WTC11 (cell line): ENCODE data around the gene UTS2B. TPM values are rescaled to one million over a fixed set of nuclear protein-coding genes. Genes with fewer than 3 reads are reported as not detected.

ENCODE experiments used
- ATAC-seq: fragments of 200-7000 bp; cut with Tn5 transposase; 2 replicates; pipeline ENCODE4 v1.10.0; 2021; ENCODE audit warnings: mild to moderate bottlenecking, moderate library complexity
- CTCF ChIA-PET: fragments of 300-600 bp; sonication (Branson Sonifier 250); formaldehyde crosslinking; loops from one replicate; lab custom pipeline; 2021; ENCODE audit warnings: antibody characterized with exemption; lab: Charles Lee
- POLR2A ChIA-PET: fragments of 350-600 bp; sonication (Branson Sonifier 250); formaldehyde crosslinking; loops from one replicate; lab custom pipeline; 2021; ENCODE audit warnings: antibody characterized with exemption; lab: Charles Lee
- DNase-seq: peaks from one replicate; pipeline ENCODE4 v3.0.0; 2021; ENCODE audit warnings: low spot score
- H3K27ac Mint-ChIP-seq: 2 replicates; pipeline ENCODE4 v1.8.0; 2021; ENCODE audit warnings: mixed read lengths
- H3K27me3 Mint-ChIP-seq: 2 replicates; pipeline ENCODE4 v1.8.0; 2021; ENCODE audit warnings: low read depth, mild to moderate bottlenecking, moderate library complexity, mixed read lengths
- H3K36me3 Mint-ChIP-seq: 2 replicates; pipeline ENCODE4 v1.8.0; 2021; ENCODE audit warnings: mixed read lengths
- H3K4me1 Mint-ChIP-seq: 2 replicates; pipeline ENCODE4 v1.8.0; 2022; ENCODE audit warnings: mixed read lengths
- H3K4me3 Mint-ChIP-seq: 2 replicates; pipeline ENCODE4 v1.8.0; 2021; ENCODE audit warnings: mild to moderate bottlenecking, moderate library complexity, mixed read lengths
- H3K9me3 Mint-ChIP-seq: 2 replicates; pipeline ENCODE4 v1.8.0; 2021; ENCODE audit warnings: mixed read lengths
- ATF3 ChIP-seq: sonication (generic); formaldehyde crosslinking; conservative IDR thresholded peaks from 2 replicates; pipeline ENCODE4 v1.8.1; 2022; ENCODE audit warnings: mild to moderate bottlenecking, missing genetic modification reagents
- CREB1 ChIP-seq: sonication (generic); formaldehyde crosslinking; IDR thresholded peaks from 2 replicates; pipeline ENCODE4 v1.8.0; 2023; ENCODE audit warnings: mild to moderate bottlenecking, missing genetic modification reagents
- ELF4 ChIP-seq: sonication (generic); formaldehyde crosslinking; IDR thresholded peaks from 2 replicates; pipeline ENCODE4 v1.8.1; 2022; ENCODE audit warnings: low read depth, mild to moderate bottlenecking, moderate library complexity, missing genetic modification reagents
- HMGXB4 ChIP-seq: sonication (generic); formaldehyde crosslinking; IDR thresholded peaks from 2 replicates; pipeline ENCODE4 v1.8.1; 2023; ENCODE audit warnings: mild to moderate bottlenecking, moderate library complexity, missing genetic modification reagents
- JUN ChIP-seq: sonication (generic); formaldehyde crosslinking; IDR thresholded peaks from 2 replicates; pipeline ENCODE4 v1.8.0; 2023; ENCODE audit warnings: mild to moderate bottlenecking, missing genetic modification reagents
- MAX ChIP-seq: sonication (generic); formaldehyde crosslinking; IDR thresholded peaks from 2 replicates; pipeline ENCODE4 v1.8.0; 2022; ENCODE audit warnings: mild to moderate bottlenecking, missing genetic modification reagents
- NFE2L1 ChIP-seq: sonication (generic); formaldehyde crosslinking; IDR thresholded peaks from 2 replicates; pipeline ENCODE4 v1.8.1; 2023; ENCODE audit warnings: missing genetic modification reagents
- PREB ChIP-seq: sonication (generic); formaldehyde crosslinking; IDR thresholded peaks from 2 replicates; pipeline ENCODE4 v1.8.1; 2022; ENCODE audit warnings: mild to moderate bottlenecking, missing genetic modification reagents, moderate library complexity, borderline replicate concordance
- SOX15 ChIP-seq: fragments of 250-450 bp; sonication (Bioruptor Pico); IDR thresholded peaks from 2 replicates; pipeline ENCODE4 v1.9.0; 2021; ENCODE audit warnings: mild to moderate bottlenecking
- ZNF138 ChIP-seq: sonication (generic); formaldehyde crosslinking; conservative IDR thresholded peaks from 2 replicates; pipeline ENCODE4 v1.8.1; 2022; ENCODE audit warnings: mild to moderate bottlenecking, moderate library complexity, missing genetic modification reagents
- ZNF263 ChIP-seq: sonication (generic); formaldehyde crosslinking; IDR thresholded peaks from 2 replicates; pipeline ENCODE4 v1.8.1; 2022; ENCODE audit warnings: low read depth, mild to moderate bottlenecking, moderate library complexity, missing genetic modification reagents
- ZNF317 ChIP-seq: sonication (generic); formaldehyde crosslinking; IDR thresholded peaks from 2 replicates; pipeline ENCODE4 v1.8.1; 2023; ENCODE audit warnings: low read depth, mild to moderate bottlenecking, moderate library complexity, missing genetic modification reagents, borderline replicate concordance
- ZNF396 ChIP-seq: fragments of 250-450 bp; sonication (Bioruptor Pico); IDR thresholded peaks from 2 replicates; pipeline ENCODE4 v1.8.0; 2021; ENCODE audit warnings: mild to moderate bottlenecking, moderate library complexity, borderline replicate concordance
- ZNF416 ChIP-seq: fragments of 250-450 bp; sonication (Bioruptor Pico); IDR thresholded peaks from 2 replicates; pipeline ENCODE4 v1.9.0; 2021; ENCODE audit warnings: mild to moderate bottlenecking, inconsistent platforms
- ZNF671 ChIP-seq: fragments of 250-450 bp; sonication (Bioruptor Pico); IDR thresholded peaks from 2 replicates; pipeline ENCODE4 v1.8.0; 2021; ENCODE audit warnings: mild to moderate bottlenecking
- total RNA-seq: library from RNA; stranded (reverse); gene quantifications from 3 replicates; pipeline ENCODE4 v1.2.3, GENCODE V29; 2021
- TF ChIP-seq, protein P1 (sequence below): sonication (generic); formaldehyde crosslinking; IDR thresholded peaks from 2 replicates; pipeline ENCODE4 v1.8.1; 2023; ENCODE audit warnings: mild to moderate bottlenecking, missing genetic modification reagents
- TF ChIP-seq, protein P2 (sequence below): sonication (generic); formaldehyde crosslinking; IDR thresholded peaks from 2 replicates; pipeline ENCODE4 v1.8.1; 2022; ENCODE audit warnings: low read depth, mild to moderate bottlenecking, moderate library complexity, missing genetic modification reagents, borderline replicate concordance

The UTS2B gene
- total RNA-seq, 1 experiment from 2014 or later: not detected

DNA sequence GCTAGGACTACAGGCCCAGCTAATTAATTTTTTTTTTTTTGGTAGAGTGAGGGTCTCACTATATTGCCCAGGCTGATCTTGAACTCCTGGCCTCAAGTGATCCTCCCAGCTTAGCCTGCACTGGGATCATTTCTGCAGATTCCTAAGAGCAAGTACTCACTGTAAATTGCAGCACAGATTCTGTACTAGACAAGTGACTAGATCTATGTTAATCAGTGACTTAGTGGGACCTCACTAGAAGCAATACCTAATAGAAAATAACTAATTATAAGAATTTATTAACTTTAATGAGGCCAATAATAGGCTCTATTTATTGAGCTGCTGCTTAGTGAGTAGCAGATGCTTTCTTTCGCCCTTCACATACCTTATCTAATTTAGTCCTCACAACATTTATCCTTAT lies 10.6 kb upstream of the UTS2B start:
- H3K4me1 Mint-ChIP-seq: peaks cover 30% of the 10 kb centered on the region
- ATAC-seq (no peak), DNase-seq (no peak)
- ChIA-PET POLR2A (no interaction called here), CTCF (no interaction called here)
- H3K9me3 Mint-ChIP-seq: no peaks in the 10 kb centered on the region
- H3K4me3 Mint-ChIP-seq: no peak overlapping the region
- no peak overlapping the region for H3K27ac Mint-ChIP-seq
- H3K27me3 Mint-ChIP-seq: no peaks in the 10 kb centered on the region
- no peak for TF ChIP-seq ZNF416
- TF ChIP-seq, protein P1, sequence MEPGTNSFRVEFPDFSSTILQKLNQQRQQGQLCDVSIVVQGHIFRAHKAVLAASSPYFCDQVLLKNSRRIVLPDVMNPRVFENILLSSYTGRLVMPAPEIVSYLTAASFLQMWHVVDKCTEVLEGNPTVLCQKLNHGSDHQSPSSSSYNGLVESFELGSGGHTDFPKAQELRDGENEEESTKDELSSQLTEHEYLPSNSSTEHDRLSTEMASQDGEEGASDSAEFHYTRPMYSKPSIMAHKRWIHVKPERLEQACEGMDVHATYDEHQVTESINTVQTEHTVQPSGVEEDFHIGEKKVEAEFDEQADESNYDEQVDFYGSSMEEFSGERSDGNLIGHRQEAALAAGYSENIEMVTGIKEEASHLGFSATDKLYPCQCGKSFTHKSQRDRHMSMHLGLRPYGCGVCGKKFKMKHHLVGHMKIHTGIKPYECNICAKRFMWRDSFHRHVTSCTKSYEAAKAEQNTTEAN (CRISPR knock-in tag): no peak
- TF ChIP-seq ZNF396 (CRISPR knock-in tag): no peak
- no peak for TF ChIP-seq ELF4 (CRISPR knock-in tag)
- no peak for TF ChIP-seq ZNF317 (CRISPR knock-in tag)
- no peak for TF ChIP-seq NFE2L1 (CRISPR knock-in tag)
- no peaks in the 10 kb centered on the region for H3K36me3 Mint-ChIP-seq

GRCh38 chr3:191340351-191340750 lies 10.0 kb upstream of the UTS2B start:
- ChIA-PET CTCF (no interaction called here), POLR2A (no interaction called here)
- TF ChIP-seq, protein P2, sequence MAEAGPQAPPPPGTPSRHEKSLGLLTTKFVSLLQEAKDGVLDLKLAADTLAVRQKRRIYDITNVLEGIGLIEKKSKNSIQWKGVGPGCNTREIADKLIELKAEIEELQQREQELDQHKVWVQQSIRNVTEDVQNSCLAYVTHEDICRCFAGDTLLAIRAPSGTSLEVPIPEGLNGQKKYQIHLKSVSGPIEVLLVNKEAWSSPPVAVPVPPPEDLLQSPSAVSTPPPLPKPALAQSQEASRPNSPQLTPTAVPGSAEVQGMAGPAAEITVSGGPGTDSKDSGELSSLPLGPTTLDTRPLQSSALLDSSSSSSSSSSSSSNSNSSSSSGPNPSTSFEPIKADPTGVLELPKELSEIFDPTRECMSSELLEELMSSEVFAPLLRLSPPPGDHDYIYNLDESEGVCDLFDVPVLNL (CRISPR knock-in tag): no peak
- TF ChIP-seq ATF3 (CRISPR knock-in tag): no peak
- no peak for TF ChIP-seq PREB (CRISPR knock-in tag)
- no peak for TF ChIP-seq CREB1 (CRISPR knock-in tag)
- TF ChIP-seq MAX: no peak
- TF ChIP-seq ZNF138 (CRISPR knock-in tag): no peak
- no peak for TF ChIP-seq JUN (CRISPR knock-in tag)
- no peak for TF ChIP-seq ZNF671
- no peak for TF ChIP-seq SOX15
- TF ChIP-seq ZNF263 (CRISPR knock-in tag): no peak
- DNase-seq: no peak
- Mint-ChIP-seq H3K27ac (no peak overlapping the region), H3K27me3 (no peaks in the 10 kb centered on the region), H3K4me1 (peaks cover 33% of the 10 kb centered on the region), H3K36me3 (no peaks in the 10 kb centered on the region), H3K9me3 (no peaks in the 10 kb centered on the region), H3K4me3 (no peak overlapping the region)
- no peak for ATAC-seq

DNA sequence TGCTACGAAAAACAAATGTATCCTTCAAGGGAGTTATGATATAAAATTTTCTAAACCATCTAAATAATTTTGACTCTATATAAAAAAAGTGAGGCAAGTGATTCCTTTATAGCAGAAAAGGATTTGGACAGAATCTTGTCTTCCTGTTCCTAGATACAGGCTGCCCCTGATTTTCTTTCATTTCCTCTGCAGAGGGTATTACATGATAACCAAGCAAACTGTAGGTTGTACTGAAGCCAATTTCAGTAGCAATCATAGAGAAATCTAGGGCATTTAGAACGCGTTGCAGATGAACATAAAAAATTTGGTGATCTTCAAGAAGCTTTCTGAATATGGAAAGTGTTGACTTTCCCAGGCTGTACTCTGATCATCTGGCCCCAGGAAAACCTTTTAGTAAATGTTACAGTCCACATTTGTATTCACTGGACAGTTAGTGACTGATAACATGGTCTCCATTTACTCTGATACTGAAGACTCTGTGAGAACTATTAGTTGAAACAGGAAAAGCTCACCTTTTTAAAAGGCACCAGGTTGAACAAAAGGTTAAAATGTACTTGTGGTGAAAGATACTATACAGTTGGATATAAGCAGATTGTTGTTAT lies 9.1 kb upstream of the UTS2B start:
- CTCF ChIA-PET: interaction anchor here (1.1 kb wide), 1 partner anchor 11 kb away, joined by 3 read pairs; the partner anchor contains the start of gene CCDC50
- POLR2A ChIA-PET: no interaction called here
- TF ChIP-seq HMGXB4 (CRISPR knock-in tag): no peak
- TF ChIP-seq, protein P2 (CRISPR knock-in tag): no peak
- Mint-ChIP-seq H3K9me3 (no peaks in the 10 kb centered on the region), H3K27me3 (no peaks in the 10 kb centered on the region), H3K4me3 (no peak overlapping the region), H3K4me1 (peaks cover 40% of the 10 kb centered on the region), H3K27ac (no peak overlapping the region; the same call in 1 of the 2 replicates), H3K36me3 (no peaks in the 10 kb centered on the region)
- DNase-seq: no peak
- no peak for ATAC-seq
